ENCODE results near the gene SLC1A2.

The SLC1A2 gene

GRCh38 chr11:35214226-35214770, 205.1 kb downstream of the SLC1A2 start:
- no peak for DNase-seq

GRCh38 chr11:35211952-35212351, 207.4 kb downstream of the SLC1A2 start:
- DNase-seq, result no peak

GRCh38 chr11:35210876-35211546, 208.3 kb downstream of the SLC1A2 start:
- no peak for DNase-seq

GRCh38 chr11:35208795-35209194, 210.6 kb downstream of the SLC1A2 start:
- no peak for DNase-seq

- no peak for DNase-seq
Observed at GRCh38 chr11:35207471-35208403, 211.6 kb downstream of the SLC1A2 start.

GRCh38 chr11:35206616-35207015, 212.7 kb downstream of the SLC1A2 start:
- DNase-seq, result no peak

GRCh38 chr11:35204614-35205013, 214.7 kb downstream of the SLC1A2 start:
- no peak for DNase-seq

Measured in activated T-cell treated with anti-CD3 and anti-CD28 coated beads, Interleukin-2, amount 50 U/mL, for 1 hour (primary cell).